HG03558 (cell line): Measurements from ENCODE around the gene ROBO4.

Experiments used
- ATAC-seq: cut with Tn5 transposase; IDR thresholded peaks from one replicate; pipeline ENCODE4 v1.9.1; 2021; ENCODE audit warnings: moderate number of reproducible peaks; ENCODE audit not compliant: unreplicated experiment; ENCODE audit errors: extremely low read depth

Gene ROBO4

GRCh38 chr11:124891373-124891861 is 6.2 kb downstream of the ROBO4 start:
- no peak for ATAC-seq

- ATAC-seq, result no peak
Measured at GRCh38 chr11:124890683-124891372, 6.8 kb downstream of the ROBO4 start.

GRCh38 chr11:124890151-124890550 is 7.5 kb downstream of the ROBO4 start:
- no peak for ATAC-seq

GRCh38 chr11:124889191-124890091 is 8.2 kb downstream of the ROBO4 start:
- ATAC-seq, result no peak

- ATAC-seq, result no peak
Measured at GRCh38 chr11:124887667-124888013, 10.0 kb downstream of the ROBO4 start.

- no peak for ATAC-seq
Measured at GRCh38 chr11:124886978-124887666, 10.5 kb downstream of the ROBO4 start.

- ATAC-seq, result no peak
Measured at GRCh38 chr11:124886476-124886875, 11.2 kb downstream of the ROBO4 start.

- no peak for ATAC-seq
Measured at GRCh38 chr11:124884869-124885479, 12.7 kb downstream of the ROBO4 start.

- no peak for ATAC-seq
Measured at GRCh38 chr11:124884340-124884739, 13.3 kb downstream of the ROBO4 start.

- ATAC-seq, result no peak
Measured at GRCh38 chr11:124882339-124883071, 15.2 kb downstream of the ROBO4 start.

GRCh38 chr11:124880958-124881357 is 16.7 kb downstream of the ROBO4 start:
- no peak for ATAC-seq

- ATAC-seq, result no peak
Measured at GRCh38 chr11:124880290-124880611, 17.4 kb downstream of the ROBO4 start.

GRCh38 chr11:124879493-124880289 is 18.0 kb downstream of the ROBO4 start:
- no peak for ATAC-seq

GRCh38 chr11:124878759-124879492 is 18.7 kb downstream of the ROBO4 start:
- ATAC-seq, result no peak

- ATAC-seq, result no peak
Measured at GRCh38 chr11:124877910-124878758, 19.5 kb downstream of the ROBO4 start.

- ATAC-seq, result no peak
Measured at GRCh38 chr11:124877631-124877909, 20.1 kb downstream of the ROBO4 start.

GRCh38 chr11:124876818-124877630 is 20.6 kb downstream of the ROBO4 start:
- ATAC-seq, result no peak
